ENCODE data around the gene CDK14.

GRCh38 chr7:90821961-90822620 lies 226.0 kb downstream of the CDK14 start:
- TF ChIP-seq CTCF (IDR thresholded peaks at IDR 0.05; ENCODE audit: poor library complexity, severe bottlenecking): no peak
- no peak for TF ChIP-seq EP300 (conservative IDR thresholded peaks at IDR 0.05; ENCODE audit: poor library complexity, severe bottlenecking)
- TF ChIP-seq RAD21 (conservative IDR thresholded peaks at IDR 0.05): no peak
- no peak for TF ChIP-seq POLR2AphosphoS5 (IDR thresholded peaks at IDR 0.05)
- TF ChIP-seq, protein P1, sequence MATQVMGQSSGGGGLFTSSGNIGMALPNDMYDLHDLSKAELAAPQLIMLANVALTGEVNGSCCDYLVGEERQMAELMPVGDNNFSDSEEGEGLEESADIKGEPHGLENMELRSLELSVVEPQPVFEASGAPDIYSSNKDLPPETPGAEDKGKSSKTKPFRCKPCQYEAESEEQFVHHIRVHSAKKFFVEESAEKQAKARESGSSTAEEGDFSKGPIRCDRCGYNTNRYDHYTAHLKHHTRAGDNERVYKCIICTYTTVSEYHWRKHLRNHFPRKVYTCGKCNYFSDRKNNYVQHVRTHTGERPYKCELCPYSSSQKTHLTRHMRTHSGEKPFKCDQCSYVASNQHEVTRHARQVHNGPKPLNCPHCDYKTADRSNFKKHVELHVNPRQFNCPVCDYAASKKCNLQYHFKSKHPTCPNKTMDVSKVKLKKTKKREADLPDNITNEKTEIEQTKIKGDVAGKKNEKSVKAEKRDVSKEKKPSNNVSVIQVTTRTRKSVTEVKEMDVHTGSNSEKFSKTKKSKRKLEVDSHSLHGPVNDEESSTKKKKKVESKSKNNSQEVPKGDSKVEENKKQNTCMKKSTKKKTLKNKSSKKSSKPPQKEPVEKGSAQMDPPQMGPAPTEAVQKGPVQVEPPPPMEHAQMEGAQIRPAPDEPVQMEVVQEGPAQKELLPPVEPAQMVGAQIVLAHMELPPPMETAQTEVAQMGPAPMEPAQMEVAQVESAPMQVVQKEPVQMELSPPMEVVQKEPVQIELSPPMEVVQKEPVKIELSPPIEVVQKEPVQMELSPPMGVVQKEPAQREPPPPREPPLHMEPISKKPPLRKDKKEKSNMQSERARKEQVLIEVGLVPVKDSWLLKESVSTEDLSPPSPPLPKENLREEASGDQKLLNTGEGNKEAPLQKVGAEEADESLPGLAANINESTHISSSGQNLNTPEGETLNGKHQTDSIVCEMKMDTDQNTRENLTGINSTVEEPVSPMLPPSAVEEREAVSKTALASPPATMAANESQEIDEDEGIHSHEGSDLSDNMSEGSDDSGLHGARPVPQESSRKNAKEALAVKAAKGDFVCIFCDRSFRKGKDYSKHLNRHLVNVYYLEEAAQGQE (IDR thresholded peaks at IDR 0.05; ENCODE audit: borderline replicate concordance): no peak
- no peak for TF ChIP-seq TAF1 (IDR thresholded peaks at IDR 0.05; ENCODE audit: low read depth)
- TF ChIP-seq EZH2 (IDR thresholded peaks at IDR 0.05; ENCODE audit: borderline replicate concordance, insufficient read depth, low read length, poor library complexity, severe bottlenecking): no peak
- TF ChIP-seq SMC3 (conservative IDR thresholded peaks at IDR 0.05; ENCODE audit: poor library complexity): no peak
- no peak for TF ChIP-seq MXI1 (conservative IDR thresholded peaks at IDR 0.05; ENCODE audit: poor library complexity, severe bottlenecking)
